Liver (tissue), 9 donors: Measurements from ENCODE around the gene MYL6B. TPM values are rescaled to one million over a fixed set of nuclear protein-coding genes. Genes with fewer than 3 reads are reported as not detected.

Experiments used
- DNase-seq: peaks from one replicate; pipeline ENCODE4 v3.0.0-alpha.2; 2017; ENCODE audit warnings: low spot score
- H3K27ac ChIP-seq, 2 donors: one replicate each; pipeline ENCODE4 v1.7.0; 2013; ENCODE audit warnings: inconsistent platforms in 2 of 2, low read length in 2 of 2, control low read depth in 1 of 2, low read depth in 1 of 2, mild to moderate bottlenecking in 1 of 2
- H3K27me3 ChIP-seq, 4 donors: one replicate each; pipeline versions ENCODE4 v1.6.1 to v1.7.0; 2013; ENCODE audit warnings: low read length in 3 of 4, inconsistent platforms in 1 of 4, mild to moderate bottlenecking in 1 of 4, moderate library complexity in 1 of 4; ENCODE audit not compliant: control insufficient read depth in 4 of 4, insufficient read depth in 4 of 4
- H3K36me3 ChIP-seq, 4 donors: one replicate each; pipeline versions ENCODE4 v1.6.1 to v1.7.0; 2013; ENCODE audit warnings: low read length in 3 of 4, mild to moderate bottlenecking in 3 of 4, low read depth in 1 of 4, moderate library complexity in 1 of 4; ENCODE audit not compliant: control insufficient read depth in 4 of 4, insufficient read depth in 3 of 4
- H3K4me1 ChIP-seq, 4 donors: one replicate each; pipeline versions ENCODE4 v1.6.1 to v1.7.0; 2013; ENCODE audit warnings: low read length in 3 of 4, mild to moderate bottlenecking in 3 of 4, moderate library complexity in 1 of 4; ENCODE audit not compliant: control insufficient read depth in 4 of 4, insufficient read depth in 4 of 4
- H3K4me3 ChIP-seq, 3 donors: one replicate each; pipeline versions ENCODE4 v1.6.1 to v1.7.0; 2013; ENCODE audit warnings: low read length in 3 of 3, control low read depth in 1 of 3, low read depth in 1 of 3, mild to moderate bottlenecking in 1 of 3
- H3K9ac ChIP-seq, 2 donors: one replicate each; pipeline ENCODE4 v1.7.0; 2013; ENCODE audit warnings: low read length in 2 of 2, mild to moderate bottlenecking in 2 of 2, moderate library complexity in 2 of 2, control low read depth in 1 of 2, low read depth in 1 of 2
- H3K9me3 ChIP-seq, 4 donors: one replicate each; pipeline versions ENCODE4 v1.6.1 to v1.7.0; 2013; ENCODE audit warnings: low read length in 3 of 4; ENCODE audit not compliant: control insufficient read depth in 4 of 4
- ATF3 ChIP-seq: IDR thresholded peaks from 2 replicates; pipeline ENCODE4 v1.6.1; 2016; ENCODE audit warnings: antibody characterized with exemption
- CTCF ChIP-seq: fragments of 150-350 bp; IDR thresholded peaks from 2 replicates; pipeline ENCODE4 v1.5.1; 2017; ENCODE audit warnings: improper control_type of control experiment, low read depth, low read length; ENCODE audit not compliant: missing input control
- EGR1 ChIP-seq, 2 donors: IDR thresholded peaks; 2 replicates each; pipeline ENCODE4 v1.6.1; 2016 to 2018; ENCODE audit warnings: antibody characterized with exemption in 2 of 2, low read depth in 2 of 2
- FOXA1 ChIP-seq: IDR thresholded peaks from 2 replicates; pipeline ENCODE4 v1.6.1; 2016; ENCODE audit warnings: antibody characterized with exemption
- FOXA2 ChIP-seq: IDR thresholded peaks from 2 replicates; pipeline ENCODE4 v1.6.1; 2016; ENCODE audit warnings: antibody characterized with exemption
- HNF4A ChIP-seq, 2 donors: conservative IDR thresholded peaks; 2 replicates each; pipeline ENCODE4 v1.6.1; 2016; ENCODE audit warnings: antibody characterized with exemption in 2 of 2, mild to moderate bottlenecking in 2 of 2
- HNF4G ChIP-seq: IDR thresholded peaks from 2 replicates; pipeline ENCODE4 v1.6.1; 2016; ENCODE audit warnings: antibody characterized with exemption
- JUND ChIP-seq, 2 donors: IDR thresholded peaks; 2 replicates each; pipeline ENCODE4 v1.6.1; 2016; ENCODE audit warnings: antibody characterized with exemption in 2 of 2
- MAX ChIP-seq: IDR thresholded peaks from 2 replicates; pipeline ENCODE4 v1.6.1; 2016; ENCODE audit warnings: antibody characterized with exemption
- NR2F2 ChIP-seq: IDR thresholded peaks from 2 replicates; pipeline ENCODE4 v1.6.1; 2016; ENCODE audit warnings: antibody characterized with exemption
- RAD21 ChIP-seq, 2 donors: IDR thresholded peaks; 2 replicates each; pipeline ENCODE4 v1.6.1; 2016; ENCODE audit warnings: antibody characterized with exemption in 2 of 2, mild to moderate bottlenecking in 2 of 2
- RXRA ChIP-seq, 2 donors: IDR thresholded peaks; 2 replicates each; pipeline ENCODE4 v1.6.1; 2017 to 2018; ENCODE audit warnings: antibody characterized with exemption in 2 of 2, mild to moderate bottlenecking in 1 of 2
- SP1 ChIP-seq: IDR thresholded peaks from 2 replicates; pipeline ENCODE4 v1.6.1; 2018; ENCODE audit warnings: antibody characterized with exemption, mild to moderate bottlenecking
- TAF1 ChIP-seq: conservative IDR thresholded peaks from 2 replicates; pipeline ENCODE4 v1.6.1; 2016; ENCODE audit warnings: antibody characterized with exemption, mild to moderate bottlenecking
- YY1 ChIP-seq: IDR thresholded peaks from 2 replicates; pipeline ENCODE4 v1.6.1; 2016; ENCODE audit warnings: antibody characterized with exemption, mild to moderate bottlenecking
- WGBS: extraction: QIAGEN DNeasy Blood & Tissue Kit; methylation state at CpG from one replicate; pipeline ENCODE4 v1.1.7; 2013; 5-methylcytosine and 5-hydroxymethylcytosine counted together
- polyA plus RNA-seq, 2 donors: library from polyadenylated mRNA; stranded (reverse) in 1 of 2; unstranded in 1 of 2; fragments of 200-250 nt in 1 of 2; fragments of >200 nt in 1 of 2; fragmentation: Nextera tagmentation in 1 of 2; extraction: Ambion mirVana in 1 of 2; gene quantifications; one replicate each; pipeline versions ENCODE4 v1.2.1 to v1.2.3, GENCODE V29; 2013 to 2015
- total RNA-seq, 2 donors: library from RNA; depleted of rRNA; stranded (reverse); fragments of >200 nt; gene quantifications; one replicate each; pipeline ENCODE4 v1.2.3, GENCODE V29; 2014
- TF ChIP-seq, protein P1 (sequence below): IDR thresholded peaks from 2 replicates; pipeline ENCODE4 v1.6.1; 2016; ENCODE audit warnings: antibody characterized with exemption
- TF ChIP-seq, protein P2 (sequence below): IDR thresholded peaks from 2 replicates; pipeline ENCODE4 v1.6.1; 2016; ENCODE audit warnings: antibody characterized with exemption, mild to moderate bottlenecking
- donor health status: healthy.
- donor health status: healthy.
- donor health status: healthy.
- donor health status: healthy.
- donor health status: healthy.

MYL6B gene
- total and polyA plus RNA-seq, 4 donors: 3.7 to 14.2 (median 12.6) TPM

DNA sequence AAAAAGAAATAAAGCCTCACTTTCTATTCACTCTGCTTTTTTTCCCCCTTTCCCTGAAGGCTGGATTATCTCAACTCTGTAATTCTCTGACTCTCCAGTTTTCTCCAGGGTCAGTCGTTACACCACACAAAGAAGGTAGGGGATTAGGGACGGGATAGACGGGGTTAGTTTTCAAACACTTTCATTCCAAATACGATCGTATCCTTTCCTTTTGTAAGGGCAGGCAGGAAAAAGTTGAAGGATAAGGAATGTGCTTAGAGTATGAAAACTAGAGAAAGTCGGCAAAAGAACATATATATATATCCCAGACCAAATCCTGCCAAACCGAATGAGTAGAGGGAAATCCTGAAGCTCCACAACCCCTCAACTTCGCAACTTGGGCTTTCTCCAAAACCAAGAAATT lies 24.9 kb upstream of the MYL6B start:
- peak overlapping the region; percentile 75 to 85 for H3K27ac ChIP-seq
- H3K27me3 ChIP-seq: no peaks in the 10 kb centered on the region
- no peak for DNase-seq
- no peaks in the 10 kb centered on the region for H3K9me3 ChIP-seq
- H3K9ac ChIP-seq: peak overlapping the region; percentile 50 to 88
- TF ChIP-seq SP1 (no peak), CTCF (no peak), YY1 (no peak), JUND (IDR thresholded peaks at IDR 0.05) (no peak), RAD21 (IDR thresholded peaks at IDR 0.05) (no peak), RXRA (IDR thresholded peaks at IDR 0.05) (no peak), NR2F2 (no peak), HNF4A (conservative IDR thresholded peaks at IDR 0.05) (no peak), ATF3 (no peak), EGR1 (IDR thresholded peaks at IDR 0.05; ENCODE audit: low read depth in 2 of 2) (no peak), FOXA2 (no peak), TAF1 (no peak)
- TF ChIP-seq, protein P1, sequence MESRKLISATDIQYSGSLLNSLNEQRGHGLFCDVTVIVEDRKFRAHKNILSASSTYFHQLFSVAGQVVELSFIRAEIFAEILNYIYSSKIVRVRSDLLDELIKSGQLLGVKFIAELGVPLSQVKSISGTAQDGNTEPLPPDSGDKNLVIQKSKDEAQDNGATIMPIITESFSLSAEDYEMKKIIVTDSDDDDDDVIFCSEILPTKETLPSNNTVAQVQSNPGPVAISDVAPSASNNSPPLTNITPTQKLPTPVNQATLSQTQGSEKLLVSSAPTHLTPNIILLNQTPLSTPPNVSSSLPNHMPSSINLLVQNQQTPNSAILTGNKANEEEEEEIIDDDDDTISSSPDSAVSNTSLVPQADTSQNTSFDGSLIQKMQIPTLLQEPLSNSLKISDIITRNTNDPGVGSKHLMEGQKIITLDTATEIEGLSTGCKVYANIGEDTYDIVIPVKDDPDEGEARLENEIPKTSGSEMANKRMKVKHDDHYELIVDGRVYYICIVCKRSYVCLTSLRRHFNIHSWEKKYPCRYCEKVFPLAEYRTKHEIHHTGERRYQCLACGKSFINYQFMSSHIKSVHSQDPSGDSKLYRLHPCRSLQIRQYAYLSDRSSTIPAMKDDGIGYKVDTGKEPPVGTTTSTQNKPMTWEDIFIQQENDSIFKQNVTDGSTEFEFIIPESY: no peak
- H3K4me3 ChIP-seq: peak overlapping the region in 2 of 3 donors; percentile 18 to 29
- WGBS: 2% methylated on average over 8 of the region's 8 CpGs
- peaks cover 6 to 17% (median 12%) of the 10 kb centered on the region in 4 donors for H3K36me3 ChIP-seq
- H3K4me1 ChIP-seq: peaks cover 4 to 46% (median 35%) of the 10 kb centered on the region in 4 donors

- Histone ChIP-seq H3K4me1 (peaks cover under 1 to 40% (median 29%) of the 10 kb centered on the region in 4 donors), H3K27ac (peak within 1 kb of the TSS; percentile 85 to 91), H3K9ac (peak within 1 kb of the TSS; percentile 69 to 88), H3K9me3 (no peaks in the 10 kb centered on the region), H3K4me3 (peak within 1 kb of the TSS; percentile 76 to 86 (median 78)), H3K27me3 (no peaks in the 10 kb centered on the region), H3K36me3 (peaks cover 6 to 20% (median 15%) of the 10 kb centered on the region in 4 donors)
- peak; percentile 95 for DNase-seq
- under 1% methylated on average over 49 of the region's 49 CpGs for WGBS
- TF ChIP-seq TAF1: peak; percentile 70
- peak; percentile 95 for TF ChIP-seq YY1
- TF ChIP-seq JUND (IDR thresholded peaks at IDR 0.05): peak; percentile 95 to 96
- TF ChIP-seq MAX: peak; percentile 82
- peak; percentile 56 to 57 for TF ChIP-seq HNF4A (conservative IDR thresholded peaks at IDR 0.05)
- TF ChIP-seq RAD21 (IDR thresholded peaks at IDR 0.05): peak; percentile 49 to 53
- no peak for TF ChIP-seq HNF4G
- TF ChIP-seq FOXA2: peak; percentile 73
- TF ChIP-seq, protein P2, sequence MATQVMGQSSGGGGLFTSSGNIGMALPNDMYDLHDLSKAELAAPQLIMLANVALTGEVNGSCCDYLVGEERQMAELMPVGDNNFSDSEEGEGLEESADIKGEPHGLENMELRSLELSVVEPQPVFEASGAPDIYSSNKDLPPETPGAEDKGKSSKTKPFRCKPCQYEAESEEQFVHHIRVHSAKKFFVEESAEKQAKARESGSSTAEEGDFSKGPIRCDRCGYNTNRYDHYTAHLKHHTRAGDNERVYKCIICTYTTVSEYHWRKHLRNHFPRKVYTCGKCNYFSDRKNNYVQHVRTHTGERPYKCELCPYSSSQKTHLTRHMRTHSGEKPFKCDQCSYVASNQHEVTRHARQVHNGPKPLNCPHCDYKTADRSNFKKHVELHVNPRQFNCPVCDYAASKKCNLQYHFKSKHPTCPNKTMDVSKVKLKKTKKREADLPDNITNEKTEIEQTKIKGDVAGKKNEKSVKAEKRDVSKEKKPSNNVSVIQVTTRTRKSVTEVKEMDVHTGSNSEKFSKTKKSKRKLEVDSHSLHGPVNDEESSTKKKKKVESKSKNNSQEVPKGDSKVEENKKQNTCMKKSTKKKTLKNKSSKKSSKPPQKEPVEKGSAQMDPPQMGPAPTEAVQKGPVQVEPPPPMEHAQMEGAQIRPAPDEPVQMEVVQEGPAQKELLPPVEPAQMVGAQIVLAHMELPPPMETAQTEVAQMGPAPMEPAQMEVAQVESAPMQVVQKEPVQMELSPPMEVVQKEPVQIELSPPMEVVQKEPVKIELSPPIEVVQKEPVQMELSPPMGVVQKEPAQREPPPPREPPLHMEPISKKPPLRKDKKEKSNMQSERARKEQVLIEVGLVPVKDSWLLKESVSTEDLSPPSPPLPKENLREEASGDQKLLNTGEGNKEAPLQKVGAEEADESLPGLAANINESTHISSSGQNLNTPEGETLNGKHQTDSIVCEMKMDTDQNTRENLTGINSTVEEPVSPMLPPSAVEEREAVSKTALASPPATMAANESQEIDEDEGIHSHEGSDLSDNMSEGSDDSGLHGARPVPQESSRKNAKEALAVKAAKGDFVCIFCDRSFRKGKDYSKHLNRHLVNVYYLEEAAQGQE: peak; percentile 86
- TF ChIP-seq ATF3: peak; percentile 79
- TF ChIP-seq NR2F2: peak; percentile 79
- no peak for TF ChIP-seq CTCF
- peak; percentile 97 for TF ChIP-seq SP1
- TF ChIP-seq, protein P1: peak; percentile 58
- TF ChIP-seq FOXA1: peak; percentile 61
- peak; percentile 74 to 80 for TF ChIP-seq RXRA (IDR thresholded peaks at IDR 0.05)
Observed at GRCh38 chr12:56127888-56128669, 24.3 kb upstream of the MYL6B start, which contains the start of gene ESYT1. Gene ESYT1 (plus strand): TSS chr12:56128267. CDS start chr12:56128320, 53 bp downstream.
